Cardiac septum (tissue), 1 donor: ENCODE data around the gene CLDN6. TPM values are rescaled to one million over a fixed set of nuclear protein-coding genes. Genes with fewer than 3 reads are reported as not detected.

ENCODE experiments used
- DNase-seq: peaks from one replicate; pipeline ENCODE4 v3.0.0-alpha.2; 2020; ENCODE audit warnings: low spot score
- intact Hi-C: fragments of 100-400 bp; cut with DNase I; formaldehyde crosslinking; loops from one replicate; pipeline ENCODE4 v1.14.0; 2022
- total RNA-seq: library from RNA; stranded (reverse); fragmentation: NEBNext Ultra II Directional; extraction: Animal tissue kit (Norgen Biotek cat#: 25700); gene quantifications from one replicate; pipeline ENCODE4 v1.2.1, GENCODE V29; 2021
- donor health status: DM: no; HTN: no; CAD: no.

CLDN6 gene
- total RNA-seq, 1 donor from 2014 or later, result 0.16 TPM

- intact Hi-C loops, result no loop called here
- no peak for DNase-seq
These were observed 51.8 kb downstream of the CLDN6 start for GRCh38 chr16:2966043-2966807.

Other genes starting within 250 kb of the CLDN6 start
- 278 TPM for gene ELOB, start 240.9 kb downstream of the CLDN6 start, total RNA-seq
- gene PRSS33, start 230.6 kb downstream of the CLDN6 start, total RNA-seq, result not detected
- gene PRSS41, start 219.7 kb downstream of the CLDN6 start, total RNA-seq, result not detected
- not detected for gene PRSS21, start 200.9 kb downstream of the CLDN6 start, total RNA-seq
- not detected for gene ZG16B, start 187.9 kb downstream of the CLDN6 start, total RNA-seq
- not detected for gene PRSS22, start 160.0 kb downstream of the CLDN6 start, total RNA-seq
- 20.8 TPM for gene FLYWCH2, start 135.0 kb downstream of the CLDN6 start, total RNA-seq
- gene FLYWCH1, start 106.3 kb downstream of the CLDN6 start, total RNA-seq, result 43.5 TPM
- not detected for gene KREMEN2, start 53.9 kb downstream of the CLDN6 start, total RNA-seq
- 10.9 TPM for gene PAQR4, start 48.8 kb downstream of the CLDN6 start, total RNA-seq
- 1.8 TPM for gene PKMYT1, start 37.7 kb downstream of the CLDN6 start, total RNA-seq
- gene CLDN9, start 5.3 kb downstream of the CLDN6 start, total RNA-seq, result 2.3 TPM
- gene TNFRSF12A, start 2.2 kb upstream of the CLDN6 start, total RNA-seq, result 229 TPM
- 41.3 TPM for gene HCFC1R1, start 5.8 kb upstream of the CLDN6 start, total RNA-seq
- 13.9 TPM for gene THOC6, start 5.9 kb upstream of the CLDN6 start, total RNA-seq
- not detected for gene BICDL2, start 18.8 kb upstream of the CLDN6 start, total RNA-seq
- 3.0 TPM for gene MMP25, start 28.4 kb upstream of the CLDN6 start, total RNA-seq
- 32.3 TPM for gene IL32, start 47.5 kb upstream of the CLDN6 start, total RNA-seq
- gene ZSCAN10, start 81.1 kb upstream of the CLDN6 start, total RNA-seq, result not detected
- gene ZNF205, start 94.4 kb upstream of the CLDN6 start, total RNA-seq, result 6.5 TPM
- gene ZNF213, start 116.8 kb upstream of the CLDN6 start, total RNA-seq, result 7.5 TPM
- not detected for gene OR1F1, start 170.0 kb upstream of the CLDN6 start, total RNA-seq
- 5.3 TPM for gene ZNF200, start 217.0 kb upstream of the CLDN6 start, total RNA-seq
- 1.00 TPM for gene MEFV, start 238.4 kb upstream of the CLDN6 start, total RNA-seq